ENCODE data around the gene TSPAN16. TPM values are rescaled to one million over a fixed set of nuclear protein-coding genes. Genes with fewer than 3 reads are reported as not detected.

TSPAN16 gene
- total RNA-seq, 1 donor from 2014 or later, result not detected

DNA sequence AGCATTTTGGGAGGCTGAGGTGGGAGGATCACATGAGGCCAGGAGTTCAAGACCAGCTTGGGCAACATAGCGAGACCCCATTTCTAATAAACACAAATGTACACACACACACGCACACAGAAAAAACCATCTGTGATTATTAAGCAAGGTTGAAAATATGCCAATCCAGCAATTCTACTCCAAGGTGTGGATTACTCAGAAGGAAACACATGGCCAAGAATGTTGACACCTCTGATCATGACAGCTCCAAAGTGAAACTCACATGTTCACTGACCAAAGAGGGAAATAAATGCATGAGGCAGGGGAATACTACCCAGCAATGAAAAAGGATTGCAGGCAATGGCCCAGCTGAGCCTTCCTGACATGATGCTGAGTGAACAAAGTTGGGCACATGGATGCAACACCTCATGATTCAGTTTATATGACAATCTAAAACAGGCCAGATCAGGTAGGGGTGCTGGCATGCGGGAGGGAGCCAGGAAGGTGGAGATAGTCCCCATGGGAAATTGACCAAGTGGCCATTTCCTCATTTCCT lies 38.0 kb upstream of the TSPAN16 start:
- peaks cover 1% of the 10 kb centered on the region for H3K36me3 Mint-ChIP-seq (ENCODE audit: low read depth)
- no peaks in the 10 kb centered on the region for H3K9me3 Mint-ChIP-seq (ENCODE audit: low read depth)
- peaks cover 4% of the 10 kb centered on the region for H3K4me1 Mint-ChIP-seq (ENCODE audit: low read depth)
- H3K27ac Mint-ChIP-seq (ENCODE audit: unreplicated experiment), result no peak overlapping the region
- DNase-seq (ENCODE audit: low spot score), result no peak
- H3K27me3 Mint-ChIP-seq (ENCODE audit: low read depth), result no peaks in the 10 kb centered on the region
- H3K4me3 Mint-ChIP-seq (ENCODE audit: unreplicated experiment), result no peak overlapping the region
- TF ChIP-seq CTCF (IDR thresholded peaks at IDR 0.05), result no peak

- Mint-ChIP-seq H3K36me3 (ENCODE audit: low read depth) (no peaks in the 10 kb centered on the region), H3K4me3 (ENCODE audit: unreplicated experiment) (peak overlapping the region; percentile 62), H3K9me3 (ENCODE audit: low read depth) (no peaks in the 10 kb centered on the region), H3K27me3 (ENCODE audit: low read depth) (no peaks in the 10 kb centered on the region), H3K4me1 (ENCODE audit: low read depth) (peaks cover 14% of the 10 kb centered on the region), H3K27ac (ENCODE audit: unreplicated experiment) (no peak overlapping the region)
- DNase-seq (ENCODE audit: low spot score), result no peak
- no peak for TF ChIP-seq CTCF (IDR thresholded peaks at IDR 0.05)
These were observed 35.0 kb upstream of the TSPAN16 start for GRCh38 chr19:11260996-11261395.

DNA sequence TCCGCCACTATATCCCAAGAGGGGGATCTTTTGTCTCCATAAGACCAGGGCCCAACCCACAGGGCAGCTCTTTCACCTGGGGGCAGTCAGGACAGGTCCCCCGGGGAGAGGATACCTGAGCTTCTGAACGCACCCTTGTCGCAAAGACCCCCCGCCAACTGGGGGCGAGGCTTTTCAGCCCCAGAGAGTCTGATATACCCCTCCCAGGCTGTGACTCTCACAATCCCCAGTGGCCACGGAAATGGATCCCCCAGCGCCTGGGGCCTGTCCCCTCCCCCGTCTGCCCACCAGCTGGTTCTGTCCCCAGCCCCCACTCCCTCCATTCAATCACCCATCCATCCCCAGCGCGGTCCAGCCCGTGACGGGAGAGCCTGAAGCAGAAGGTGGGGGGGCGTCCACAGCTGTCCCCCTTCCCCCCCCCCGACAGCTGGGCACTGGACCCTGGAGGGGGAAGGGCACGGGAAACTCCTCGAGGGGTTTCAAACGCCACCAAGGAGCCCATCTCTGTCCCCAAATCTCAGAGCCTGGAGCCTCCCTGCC lies 34.5 kb upstream of the TSPAN16 start:
- Mint-ChIP-seq H3K4me3 (ENCODE audit: unreplicated experiment) (peak overlapping the region; percentile 62), H3K27ac (ENCODE audit: unreplicated experiment) (peak overlapping the region; percentile 27), H3K9me3 (ENCODE audit: low read depth) (no peaks in the 10 kb centered on the region), H3K4me1 (ENCODE audit: low read depth) (peaks cover 16% of the 10 kb centered on the region), H3K36me3 (ENCODE audit: low read depth) (no peaks in the 10 kb centered on the region), H3K27me3 (ENCODE audit: low read depth) (no peaks in the 10 kb centered on the region)
- no peak for DNase-seq (ENCODE audit: low spot score)
- no peak for TF ChIP-seq CTCF (IDR thresholded peaks at IDR 0.05)

DNA sequence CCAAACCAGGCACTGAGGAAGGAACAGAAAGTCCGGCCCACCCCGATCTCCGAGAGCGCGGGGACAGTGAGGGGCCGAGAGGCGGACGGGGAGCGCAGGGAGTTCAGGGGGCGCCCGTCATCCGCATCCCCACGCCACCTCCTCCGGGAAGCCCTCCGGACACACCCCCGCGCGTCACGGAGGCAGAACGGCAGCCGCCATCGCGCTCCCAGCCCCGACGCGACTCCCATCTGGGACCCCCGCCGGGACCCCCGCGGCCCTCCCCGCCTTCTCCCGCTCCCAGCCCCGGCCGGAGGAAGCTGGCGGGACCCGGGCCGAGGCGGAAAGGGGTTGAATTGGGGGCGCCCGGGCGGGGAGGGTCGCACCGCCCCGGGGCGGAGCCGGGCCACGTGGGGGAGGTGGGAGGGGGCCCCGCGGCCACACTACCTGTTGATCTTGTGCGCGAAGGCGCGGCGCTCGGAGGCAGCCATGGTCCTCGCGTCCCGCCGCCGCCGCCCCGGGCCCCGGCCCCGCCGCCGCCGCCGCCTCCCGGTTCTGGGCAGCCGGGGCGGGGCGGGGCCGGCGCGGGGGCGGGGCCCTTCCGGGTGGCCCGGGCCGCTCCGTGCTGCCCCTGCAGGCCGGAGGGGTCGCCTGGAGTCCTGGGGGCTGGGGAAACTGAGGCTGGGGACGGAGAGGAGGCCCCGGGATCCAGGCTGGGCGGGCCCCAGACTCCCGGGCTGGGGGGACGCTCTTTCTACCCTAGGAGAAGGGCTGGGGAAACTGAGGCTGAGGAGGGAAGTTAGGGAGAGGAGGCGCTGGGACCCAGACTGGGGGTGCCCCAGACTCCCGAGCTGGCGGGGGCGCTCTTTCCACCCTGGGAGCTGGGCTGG lies 33.8 kb upstream of the TSPAN16 start, which contains the start of gene DOCK6:
DOCK6 (minus strand) TSS at position 554 of the 869 bp plus-strand sequence; CDS start at position 470, 84 bp downstream.
- H3K4me3 Mint-ChIP-seq (ENCODE audit: unreplicated experiment), result peak within 1 kb of the TSS; percentile 70
- peaks cover 18% of the 10 kb centered on the region for H3K4me1 Mint-ChIP-seq (ENCODE audit: low read depth)
- no peaks in the 10 kb centered on the region for H3K27me3 Mint-ChIP-seq (ENCODE audit: low read depth)
- H3K27ac Mint-ChIP-seq (ENCODE audit: unreplicated experiment), result peak within 1 kb of the TSS; percentile 65
- H3K36me3 Mint-ChIP-seq (ENCODE audit: low read depth), result no peaks in the 10 kb centered on the region
- H3K9me3 Mint-ChIP-seq (ENCODE audit: low read depth), result no peaks in the 10 kb centered on the region
- peak; percentile 75 for TF ChIP-seq CTCF (IDR thresholded peaks at IDR 0.05)
- DNase-seq (ENCODE audit: low spot score), result no peak

DNA sequence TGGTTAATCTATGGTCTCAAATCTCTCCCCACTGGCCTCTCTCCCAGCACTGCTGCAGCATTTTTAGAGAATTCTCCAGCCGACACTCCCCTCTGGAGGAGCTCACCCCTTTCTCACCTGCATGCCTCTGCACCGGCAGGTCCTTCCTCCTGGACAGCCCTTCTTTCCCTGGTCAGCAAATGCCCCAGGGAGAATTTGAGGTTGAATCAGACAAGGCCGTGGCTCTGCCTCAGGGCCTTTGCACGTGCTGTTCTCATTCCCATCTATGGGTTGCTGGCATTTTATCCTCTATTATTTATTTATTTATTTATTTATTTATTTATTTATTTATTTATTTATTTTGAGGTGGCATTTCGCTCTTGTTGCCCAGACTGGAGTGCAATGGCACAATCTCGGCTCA lies 32.2 kb upstream of the TSPAN16 start:
- no peak for TF ChIP-seq CTCF (IDR thresholded peaks at IDR 0.05)
- H3K36me3 Mint-ChIP-seq (ENCODE audit: low read depth), result no peaks in the 10 kb centered on the region
- H3K27ac Mint-ChIP-seq (ENCODE audit: unreplicated experiment), result no peak overlapping the region
- peaks cover 28% of the 10 kb centered on the region for H3K4me1 Mint-ChIP-seq (ENCODE audit: low read depth)
- H3K9me3 Mint-ChIP-seq (ENCODE audit: low read depth), result no peaks in the 10 kb centered on the region
- H3K4me3 Mint-ChIP-seq (ENCODE audit: unreplicated experiment), result peak overlapping the region; percentile 41
- H3K27me3 Mint-ChIP-seq (ENCODE audit: low read depth), result no peaks in the 10 kb centered on the region
- DNase-seq (ENCODE audit: low spot score), result no peak

Data from chondrocyte (in vitro differentiated cells).